ENCODE results near the gene YEATS2. TPM values are rescaled to one million over a fixed set of nuclear protein-coding genes. Genes with fewer than 3 reads are reported as not detected.

The YEATS2 gene
- total and polyA plus RNA-seq, 5 experiments from 2014 or later: 4.3 to 24.3 (median 6.8) TPM

- H3K36me3 Mint-ChIP-seq: peaks cover 0 to 82% (median 39%) of the 10 kb centered on the region in 3 donors
- ATAC-seq: no peak
- POLR2A ChIA-PET: no interaction called here
Observed at GRCh38 chr3:183789826-183790225, 92.2 kb downstream of the YEATS2 start.

DNA sequence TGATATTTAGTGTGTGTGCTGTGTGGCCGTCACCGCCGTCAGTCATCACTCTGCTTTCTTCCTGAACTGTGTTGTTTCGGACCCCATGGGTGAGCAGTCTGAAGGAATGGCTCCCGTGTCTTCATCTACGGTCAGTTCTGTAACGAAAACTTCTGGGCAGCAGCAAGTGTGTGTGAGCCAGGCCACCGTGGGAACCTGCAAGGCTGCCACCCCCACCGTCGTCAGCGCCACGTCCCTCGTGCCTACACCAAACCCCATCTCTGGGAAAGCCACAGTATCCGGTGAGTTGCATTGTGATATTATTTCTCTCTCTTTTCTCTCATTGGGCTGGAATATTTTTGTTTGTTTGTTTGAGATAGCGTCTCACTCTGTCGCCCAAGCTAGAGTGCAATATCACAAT, 93.1 kb downstream of the YEATS2 start:
- H3K9me3 Mint-ChIP-seq: no peaks in the 10 kb centered on the region
- H3K4me3 Mint-ChIP-seq: no peak overlapping the region
- no peak overlapping the region for H3K27ac Mint-ChIP-seq
- ATAC-seq: no peak
- peaks cover 0 to 76% (median 38%) of the 10 kb centered on the region in 3 donors for H3K36me3 Mint-ChIP-seq
- H3K27me3 Mint-ChIP-seq: no peaks in the 10 kb centered on the region
- H3K4me1 Mint-ChIP-seq: peaks cover 5 to 14% (median 12%) of the 10 kb centered on the region in 4 donors
- POLR2A ChIA-PET: no interaction called here
- DNase-seq: no peak

More at GRCh38 chr3:183789826-183790225, 92.2 kb downstream of the YEATS2 start:
- Mint-ChIP-seq H3K4me3 (peak overlapping the region in 3 of 10 donors; percentile 16 to 43 (median 22)), H3K27ac (peak overlapping the region in 7 of 10 donors; percentile 0 to 80 (median 23)), H3K4me1 (peaks cover 5 to 14% (median 12%) of the 10 kb centered on the region in 4 donors), H3K9me3 (no peaks in the 10 kb centered on the region), H3K27me3 (no peaks in the 10 kb centered on the region)
- DNase-seq: peak in 2 of 10 donors; percentile 9 to 35

DNA sequence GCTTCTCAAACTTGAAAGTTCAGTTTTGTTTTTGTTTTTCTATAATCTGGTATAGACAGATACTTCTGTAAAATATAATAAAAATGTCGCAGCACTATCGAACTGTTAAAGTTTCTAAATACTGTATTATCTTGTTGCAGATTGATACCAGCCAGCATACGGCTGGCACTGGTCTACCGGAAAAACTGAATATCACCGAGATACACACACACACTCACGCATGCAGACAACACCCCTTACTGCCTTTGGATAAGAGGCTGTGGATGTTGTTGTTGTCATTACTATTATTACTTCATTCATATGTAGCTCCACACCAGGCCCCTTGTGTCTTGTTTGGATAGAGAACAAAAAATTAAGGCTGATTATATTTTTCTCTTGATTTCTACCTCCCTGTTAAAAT, 95.4 kb downstream of the YEATS2 start:
- POLR2A ChIA-PET: no interaction called here
- no peak for DNase-seq
- Mint-ChIP-seq H3K9me3 (no peaks in the 10 kb centered on the region), H3K4me1 (peaks cover 5 to 14% (median 12%) of the 10 kb centered on the region in 4 donors), H3K36me3 (peaks cover 0 to 68% (median 26%) of the 10 kb centered on the region in 3 donors), H3K27ac (no peak overlapping the region), H3K27me3 (no peaks in the 10 kb centered on the region), H3K4me3 (no peak overlapping the region)
- ATAC-seq: no peak

GRCh38 chr3:183794452-183794851, 96.9 kb downstream of the YEATS2 start:
- peaks cover 8 to 70% (median 35%) of the 10 kb centered on the region in 3 donors for H3K36me3 Mint-ChIP-seq
- no peak for DNase-seq
- H3K27me3 Mint-ChIP-seq: no peaks in the 10 kb centered on the region
- H3K4me3 Mint-ChIP-seq: no peak overlapping the region
- peaks cover 4 to 7% (median 6%) of the 10 kb centered on the region in 4 donors for H3K4me1 Mint-ChIP-seq
- POLR2A ChIA-PET: no interaction called here
- ATAC-seq: no peak
- no peaks in the 10 kb centered on the region for H3K9me3 Mint-ChIP-seq
- H3K27ac Mint-ChIP-seq: no peak overlapping the region

DNA sequence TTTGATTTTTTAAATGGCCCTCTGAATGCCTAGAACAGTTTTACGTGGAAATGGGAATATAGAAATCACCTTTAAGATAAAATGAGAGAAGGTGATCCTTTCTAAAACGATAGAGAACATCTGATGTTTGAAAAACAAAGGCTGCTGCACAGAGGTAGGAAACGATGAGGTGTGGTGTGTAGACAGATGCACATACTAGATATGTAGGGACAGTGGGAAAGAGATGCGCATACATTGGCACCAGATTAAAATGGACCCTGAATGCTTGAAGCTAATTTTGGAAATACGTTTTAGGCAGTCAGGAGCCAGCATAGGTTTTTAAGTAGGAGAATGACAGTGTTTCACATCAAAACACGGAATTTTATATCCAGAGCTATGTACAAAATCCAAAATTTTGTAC, 98.8 kb downstream of the YEATS2 start:
- Mint-ChIP-seq H3K4me1 (no peaks in the 10 kb centered on the region), H3K9me3 (no peaks in the 10 kb centered on the region), H3K27ac (no peak overlapping the region), H3K36me3 (peaks cover 9 to 68% (median 33%) of the 10 kb centered on the region in 3 donors), H3K4me3 (no peak overlapping the region), H3K27me3 (no peaks in the 10 kb centered on the region)
- no peak for ATAC-seq
- no peak for DNase-seq
- POLR2A ChIA-PET: no interaction called here

- Mint-ChIP-seq H3K36me3 (peaks cover 9 to 73% (median 30%) of the 10 kb centered on the region in 3 donors), H3K4me3 (no peak overlapping the region), H3K9me3 (no peaks in the 10 kb centered on the region), H3K27me3 (no peaks in the 10 kb centered on the region), H3K27ac (peak overlapping the region in 1 of 10 donors; percentile 47), H3K4me1 (no peaks in the 10 kb centered on the region)
- POLR2A ChIA-PET: no interaction called here
- no peak for ATAC-seq
- no peak for DNase-seq
Observed at GRCh38 chr3:183797996-183798395, 100.4 kb downstream of the YEATS2 start.

DNA sequence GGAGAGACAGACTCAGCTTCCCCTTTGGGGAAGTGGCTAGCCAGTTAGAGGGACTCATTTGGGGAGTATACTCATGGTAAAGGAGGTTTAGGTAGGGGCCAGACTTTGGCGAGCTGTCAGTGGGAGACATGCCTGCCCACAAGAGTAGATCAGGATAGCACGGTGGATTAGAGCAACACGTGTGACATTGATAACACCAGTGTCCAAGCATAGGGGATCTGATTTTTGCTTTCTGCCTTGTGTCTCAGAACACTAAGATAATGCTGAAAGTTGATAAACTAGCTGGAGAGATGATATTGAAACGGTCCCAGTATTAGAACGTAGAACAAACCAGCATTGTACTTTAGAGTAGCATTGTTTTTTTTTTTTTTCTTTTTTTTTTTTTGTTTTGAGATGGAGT, 101.9 kb downstream of the YEATS2 start:
- Mint-ChIP-seq H3K4me1 (no peaks in the 10 kb centered on the region), H3K27me3 (no peaks in the 10 kb centered on the region), H3K9me3 (no peaks in the 10 kb centered on the region), H3K27ac (peak overlapping the region in 1 of 10 donors; percentile 25), H3K4me3 (no peak overlapping the region), H3K36me3 (peaks cover 9 to 73% (median 23%) of the 10 kb centered on the region in 3 donors)
- POLR2A ChIA-PET: no interaction called here
- no peak for ATAC-seq
- DNase-seq: no peak

DNA sequence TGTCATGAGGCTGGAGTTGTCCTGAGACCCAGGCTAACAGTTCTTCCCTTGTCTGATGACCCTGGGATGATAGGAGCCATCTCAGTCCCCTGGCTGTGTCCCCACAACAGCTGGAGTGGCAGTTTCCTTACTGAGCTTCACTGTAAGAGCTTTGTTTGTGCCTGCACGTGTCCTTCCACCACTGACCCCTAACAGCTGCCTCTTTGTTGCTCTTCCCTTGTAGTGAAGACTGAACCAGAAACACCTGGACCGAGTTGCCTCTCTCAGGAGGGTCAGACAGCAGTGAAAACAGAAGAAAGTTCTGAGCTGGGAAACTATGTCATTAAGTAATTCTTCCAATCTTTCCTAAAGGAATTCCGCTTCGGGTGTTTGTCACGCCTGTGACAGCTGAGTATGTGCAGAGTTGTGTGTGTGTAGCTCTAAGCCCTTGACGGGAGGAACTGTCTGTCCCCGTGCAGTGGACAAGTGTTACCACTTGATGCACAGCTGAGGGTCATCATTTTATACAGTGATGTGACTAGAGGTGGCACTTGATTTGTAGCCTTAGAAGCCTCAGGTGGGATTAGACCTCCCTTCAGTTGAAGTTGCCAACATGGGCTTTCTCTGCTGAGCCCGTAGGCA, 102.8 kb downstream of the YEATS2 start:
- Mint-ChIP-seq H3K4me3 (no peak overlapping the region), H3K27me3 (no peaks in the 10 kb centered on the region), H3K36me3 (peaks cover 9 to 76% (median 23%) of the 10 kb centered on the region in 3 donors), H3K4me1 (no peaks in the 10 kb centered on the region), H3K9me3 (no peaks in the 10 kb centered on the region), H3K27ac (peak overlapping the region in 1 of 10 donors; percentile 44)
- ATAC-seq (no peak), DNase-seq (no peak)
- POLR2A ChIA-PET: no interaction called here

DNA sequence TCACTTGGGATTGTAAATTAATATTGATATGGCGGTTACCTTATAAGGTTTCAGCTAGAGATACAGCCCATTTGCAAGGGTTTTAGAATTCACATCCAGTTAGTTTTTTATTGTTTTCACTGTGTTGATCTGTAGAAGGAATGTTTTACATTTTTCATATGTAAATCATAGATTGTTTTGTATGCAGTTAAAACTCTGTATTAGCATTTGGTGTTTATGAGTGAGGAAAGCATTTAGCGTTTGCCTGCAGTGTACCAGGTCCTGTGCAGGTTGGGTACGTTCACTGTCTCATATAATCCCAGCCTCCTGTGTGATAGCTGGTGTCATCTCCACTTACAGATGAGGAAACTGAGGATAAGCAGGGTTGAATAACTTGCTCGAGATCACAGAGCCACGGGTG, 104.0 kb downstream of the YEATS2 start:
- DNase-seq (no peak), ATAC-seq (no peak)
- Mint-ChIP-seq H3K27me3 (no peaks in the 10 kb centered on the region), H3K27ac (no peak overlapping the region), H3K36me3 (peaks cover 10 to 78% (median 24%) of the 10 kb centered on the region in 3 donors), H3K4me3 (no peak overlapping the region), H3K9me3 (no peaks in the 10 kb centered on the region), H3K4me1 (no peaks in the 10 kb centered on the region)
- POLR2A ChIA-PET: no interaction called here

DNA sequence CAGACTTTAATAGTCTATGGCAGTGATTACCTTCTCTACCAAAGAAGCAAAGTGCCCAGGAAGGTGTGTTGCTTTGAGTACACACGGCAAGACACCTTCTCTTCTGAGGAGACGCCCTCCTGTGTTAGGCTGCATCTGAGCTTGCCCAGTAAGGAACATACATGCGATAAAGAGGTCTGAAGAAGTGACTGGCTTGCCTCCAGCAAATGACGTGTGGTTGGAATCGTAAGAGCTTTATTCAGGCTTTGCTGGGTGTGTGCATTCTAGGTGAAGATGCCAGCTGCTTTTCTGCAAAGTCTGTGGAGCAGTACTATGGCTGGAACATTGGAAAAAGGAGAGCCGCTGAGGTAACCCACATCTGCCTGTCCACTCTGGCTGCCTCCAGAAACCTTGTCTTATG, 105.4 kb downstream of the YEATS2 start:
- Mint-ChIP-seq H3K36me3 (peaks cover 17 to 84% (median 25%) of the 10 kb centered on the region in 3 donors), H3K27ac (no peak overlapping the region), H3K27me3 (no peaks in the 10 kb centered on the region), H3K9me3 (no peaks in the 10 kb centered on the region), H3K4me1 (no peaks in the 10 kb centered on the region), H3K4me3 (no peak overlapping the region)
- ATAC-seq (no peak), DNase-seq (no peak)
- POLR2A ChIA-PET: no interaction called here

GRCh38 chr3:183807209-183807728, 109.7 kb downstream of the YEATS2 start:
- no peaks in the 10 kb centered on the region for H3K4me1 Mint-ChIP-seq
- H3K9me3 Mint-ChIP-seq: no peaks in the 10 kb centered on the region
- ATAC-seq (no peak), DNase-seq (no peak)
- no peaks in the 10 kb centered on the region for H3K27me3 Mint-ChIP-seq
- no peak overlapping the region for H3K4me3 Mint-ChIP-seq
- H3K27ac Mint-ChIP-seq: peak overlapping the region in 1 of 10 donors; percentile 13
- POLR2A ChIA-PET: no interaction called here
- peaks cover 8 to 79% (median 18%) of the 10 kb centered on the region in 3 donors for H3K36me3 Mint-ChIP-seq

DNA sequence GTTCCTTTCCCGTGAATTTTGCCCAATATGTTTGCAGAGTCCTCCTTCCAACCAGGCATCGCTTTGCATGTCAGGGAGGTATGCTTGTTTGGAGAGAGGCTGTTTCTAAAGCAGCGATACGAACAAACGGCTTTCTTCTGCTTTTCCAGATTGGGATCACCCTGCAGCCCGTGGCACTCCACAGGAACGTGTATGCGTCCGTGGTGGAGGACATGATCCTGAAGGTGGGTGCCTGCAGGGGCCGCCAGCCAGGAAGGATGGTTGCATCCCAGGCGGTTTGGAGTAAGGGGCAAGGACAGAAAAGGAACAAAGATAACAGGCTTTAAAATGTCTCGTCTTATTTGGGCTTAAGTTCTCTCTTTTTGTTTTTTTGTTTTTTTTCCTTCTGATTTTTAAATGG, 110.3 kb downstream of the YEATS2 start:
- peaks cover 8 to 76% (median 18%) of the 10 kb centered on the region in 3 donors for H3K36me3 Mint-ChIP-seq
- DNase-seq (no peak), ATAC-seq (no peak)
- no peak overlapping the region for H3K4me3 Mint-ChIP-seq
- no peaks in the 10 kb centered on the region for H3K27me3 Mint-ChIP-seq
- H3K27ac Mint-ChIP-seq: peak overlapping the region in 3 of 10 donors; percentile 22 to 53 (median 37)
- H3K4me1 Mint-ChIP-seq: no peaks in the 10 kb centered on the region
- POLR2A ChIA-PET: no interaction called here
- H3K9me3 Mint-ChIP-seq: no peaks in the 10 kb centered on the region

DNA sequence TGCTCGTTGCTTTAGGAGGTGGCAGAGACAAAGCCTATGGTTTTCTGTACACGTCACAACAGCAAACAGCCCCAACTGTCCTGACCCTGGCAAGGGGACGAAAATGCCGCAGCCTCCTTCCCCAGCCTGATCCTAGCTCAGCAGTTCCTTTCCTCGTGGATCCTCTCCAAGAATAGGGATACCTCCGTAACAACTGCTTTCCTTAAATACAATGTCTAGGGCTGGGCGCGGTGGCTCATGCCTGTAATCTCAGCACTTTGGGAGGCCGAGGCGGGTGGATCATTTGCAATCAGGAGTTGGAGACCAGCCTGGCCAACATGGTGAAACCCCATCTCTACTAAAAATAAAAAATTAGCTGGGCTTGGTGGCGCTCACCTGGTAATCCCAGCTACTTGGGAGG, 110.8 kb downstream of the YEATS2 start:
- no peaks in the 10 kb centered on the region for H3K27me3 Mint-ChIP-seq
- DNase-seq: no peak
- ATAC-seq: no peak
- peak overlapping the region in 1 of 10 donors; percentile 53 for H3K27ac Mint-ChIP-seq
- peaks cover 8 to 71% (median 18%) of the 10 kb centered on the region in 3 donors for H3K36me3 Mint-ChIP-seq
- H3K9me3 Mint-ChIP-seq: no peaks in the 10 kb centered on the region
- no peaks in the 10 kb centered on the region for H3K4me1 Mint-ChIP-seq
- POLR2A ChIA-PET: no interaction called here
- no peak overlapping the region for H3K4me3 Mint-ChIP-seq

GRCh38 chr3:183809270-183809669, 111.7 kb downstream of the YEATS2 start:
- no peak for DNase-seq
- no peak overlapping the region for H3K27ac Mint-ChIP-seq
- peaks cover under 1 to 3% (median 1%) of the 10 kb centered on the region in 4 donors for H3K4me1 Mint-ChIP-seq
- no peaks in the 10 kb centered on the region for H3K27me3 Mint-ChIP-seq
- peaks cover 8 to 63% (median 15%) of the 10 kb centered on the region in 3 donors for H3K36me3 Mint-ChIP-seq
- H3K9me3 Mint-ChIP-seq: no peaks in the 10 kb centered on the region
- ATAC-seq: no peak
- POLR2A ChIA-PET: no interaction called here
- no peak overlapping the region for H3K4me3 Mint-ChIP-seq

Measured in naive thymus-derived CD8-positive, alpha-beta T cell (primary cell).